ENCODE data around the gene ANO8. TPM values are rescaled to one million over a fixed set of nuclear protein-coding genes. Genes with fewer than 3 reads are reported as not detected.

Gene ANO8
- total and polyA plus RNA-seq, 2 donors (not counting 3 experiments of a cell fraction or from before 2014, with no cell fraction given) = 3.5 to 6.8 TPM

- Histone ChIP-seq H3K4me3 (replicated peaks in 1 of 3; ENCODE audit: insufficient read depth in 1 of 3, low read depth in 1 of 3, low read length in 3 of 3) (no peak overlapping the region), H3K79me2 (ENCODE audit: control insufficient read depth, insufficient read depth, low read length) (no peaks in the 10 kb centered on the region), H3K36me3 (ENCODE audit: control insufficient read depth in 2 of 2, extremely low read depth in 1 of 2, insufficient read depth in 2 of 2, low read length in 2 of 2) (no peaks in the 10 kb centered on the region), H4K20me1 (replicated peaks; ENCODE audit: control insufficient read depth, extremely low read depth, insufficient read depth, low read length) (no peaks in the 10 kb centered on the region), H3K27me3 (ENCODE audit: control insufficient read depth in 2 of 2, insufficient read depth in 2 of 2, low read length in 2 of 2) (no peaks in the 10 kb centered on the region), H3K27ac (ENCODE audit: insufficient read depth, low read depth, low read length) (no peak overlapping the region), H3K4me2 (ENCODE audit: insufficient read depth, low read length) (no peak overlapping the region), H3K9me1 (replicated peaks; ENCODE audit: control insufficient read depth, extremely low read depth, insufficient read depth, low read length) (no peaks in the 10 kb centered on the region), H2AFZ (ENCODE audit: low read depth, low read length) (no peak overlapping the region), H3K4me1 (ENCODE audit: control insufficient read depth, extremely low read depth, insufficient read depth, low read length) (peaks cover 10% of the 10 kb centered on the region), H3K9me3 (replicated peaks; ENCODE audit: control insufficient read depth, insufficient read depth, low read length) (no peaks in the 10 kb centered on the region), H3K9ac (replicated peaks; ENCODE audit: extremely low read depth, insufficient read depth, low read length) (no peak overlapping the region)
- intact Hi-C loops (cut with micrococcal nuclease) (no loop called here), dilution Hi-C loops (cut with MboI; ENCODE audit: extremely low pct_ligation_motif_present, low sequenced_read_pairs) (no loop called here)
- ChIA-PET POLR2A (no interaction called here), CTCF (interaction anchor here (0.8 kb wide), 1 partner anchor 24 kb away, joined by 4 read pairs; no protein-coding TSS in a partner anchor)
- BruUV-seq (replicated peaks) = no TSS peak
- no peak for TF ChIP-seq CTCF (IDR thresholded peaks at IDR 0.05; ENCODE audit: extremely low read depth in 1 of 2, insufficient read depth in 1 of 2, low read depth in 1 of 2, low read length in 2 of 2)
- TF ChIP-seq POLR2A (IDR thresholded peaks at IDR 0.05; ENCODE audit: low read depth, low read length) = no peak
- no peak for TF ChIP-seq POLR2AphosphoS5 (IDR thresholded peaks at IDR 0.05; ENCODE audit: insufficient read depth, low read depth, low read length)
- no peak for TF ChIP-seq JUN (IDR thresholded peaks at IDR 0.05; ENCODE audit: borderline replicate concordance, insufficient read depth, insufficient read length, low read depth)
- no peak for TF ChIP-seq MYC (IDR thresholded peaks at IDR 0.05; ENCODE audit: low read depth, low read length)
- no peak for TF ChIP-seq FOS (IDR thresholded peaks at IDR 0.05; ENCODE audit: borderline replicate concordance, insufficient read depth, low read length)
- TF ChIP-seq GATA2 (IDR thresholded peaks at IDR 0.05; ENCODE audit: insufficient read depth, insufficient read length, low read depth, low read length) = no peak
- no peak for TF ChIP-seq EZH2 (IDR thresholded peaks at IDR 0.05; ENCODE audit: borderline replicate concordance, low read depth, low read length, severe bottlenecking)
- no peak for TF ChIP-seq MAX (IDR thresholded peaks at IDR 0.05; ENCODE audit: insufficient read depth, insufficient read length)
- FAIRE-seq = no peak
- no peak for DNase-seq (ENCODE audit: low read depth, low spot score)
Observed at GRCh38 chr19:17285415-17286135, 49.1 kb downstream of the ANO8 start.

Data from endothelial cell of umbilical vein (primary cell).